Keratinocyte (primary cell): Measurements from ENCODE around the gene SLCO3A1.

Experiments
- EZH2 ChIP-seq: IDR thresholded peaks from one replicate; pipeline ENCODE4 v1.6.1; 2012; ENCODE audit warnings: inconsistent platforms, mild to moderate bottlenecking, low read length, moderate library complexity
- TF ChIP-seq, protein P1 (sequence below), 3 experiments: IDR thresholded peaks in 1 of 3; conservative IDR thresholded peaks in 1 of 3; optimal IDR thresholded peaks in 1 of 3; 2 replicates in 2 of 3; 3 replicates in 1 of 3; pipeline versions ENCODE3 to v1.5.1; 2011; ENCODE audit warnings: low read length in 3 of 3, mild to moderate bottlenecking in 3 of 3, moderate library complexity in 2 of 3, control low read depth in 1 of 3, inconsistent platforms in 1 of 3; ENCODE audit not compliant: insufficient read depth in 2 of 3; ENCODE audit errors: extremely low read depth in 1 of 3

- TF ChIP-seq, protein P1, sequence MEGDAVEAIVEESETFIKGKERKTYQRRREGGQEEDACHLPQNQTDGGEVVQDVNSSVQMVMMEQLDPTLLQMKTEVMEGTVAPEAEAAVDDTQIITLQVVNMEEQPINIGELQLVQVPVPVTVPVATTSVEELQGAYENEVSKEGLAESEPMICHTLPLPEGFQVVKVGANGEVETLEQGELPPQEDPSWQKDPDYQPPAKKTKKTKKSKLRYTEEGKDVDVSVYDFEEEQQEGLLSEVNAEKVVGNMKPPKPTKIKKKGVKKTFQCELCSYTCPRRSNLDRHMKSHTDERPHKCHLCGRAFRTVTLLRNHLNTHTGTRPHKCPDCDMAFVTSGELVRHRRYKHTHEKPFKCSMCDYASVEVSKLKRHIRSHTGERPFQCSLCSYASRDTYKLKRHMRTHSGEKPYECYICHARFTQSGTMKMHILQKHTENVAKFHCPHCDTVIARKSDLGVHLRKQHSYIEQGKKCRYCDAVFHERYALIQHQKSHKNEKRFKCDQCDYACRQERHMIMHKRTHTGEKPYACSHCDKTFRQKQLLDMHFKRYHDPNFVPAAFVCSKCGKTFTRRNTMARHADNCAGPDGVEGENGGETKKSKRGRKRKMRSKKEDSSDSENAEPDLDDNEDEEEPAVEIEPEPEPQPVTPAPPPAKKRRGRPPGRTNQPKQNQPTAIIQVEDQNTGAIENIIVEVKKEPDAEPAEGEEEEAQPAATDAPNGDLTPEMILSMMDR (optimal IDR thresholded peaks at IDR 0.05 in 1 of 3, IDR thresholded peaks at IDR 0.05 in 1 of 3, conservative IDR thresholded peaks at IDR 0.05 in 1 of 3; ENCODE audit: extremely low read depth in 1 of 3, insufficient read depth in 2 of 3, low read length in 3 of 3) = no peak
- TF ChIP-seq EZH2 = no peak
These were observed 76.6 kb downstream of the SLCO3A1 start for GRCh38 chr15:91930092-91930491.
